Measurements from ENCODE around the gene WNK2.

The WNK2 gene

DNA sequence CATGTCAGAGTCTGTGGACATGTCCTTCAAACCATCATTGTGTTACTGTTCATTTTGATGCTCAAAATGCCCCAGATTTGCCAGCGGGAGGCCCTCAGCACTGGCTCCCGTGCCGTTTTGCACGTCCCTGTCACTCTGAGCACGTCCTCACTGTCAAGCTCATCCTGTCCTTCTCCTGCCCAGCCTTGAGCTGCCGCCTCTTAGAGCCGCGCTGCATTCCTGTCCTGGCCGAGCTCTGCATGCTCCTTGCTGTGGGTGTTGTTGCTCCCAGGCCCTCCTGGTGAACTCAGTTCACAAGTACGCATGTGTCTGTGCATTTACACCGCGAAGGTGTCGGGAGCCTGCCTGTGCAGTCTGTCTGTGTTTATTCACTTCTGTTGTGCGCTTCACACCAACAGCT is 62.2 kb downstream of the WNK2 start:
- Histone ChIP-seq H2BK120ac (ENCODE audit: low read depth, low read length) (peak overlapping the region; percentile 30), H3K9ac (ENCODE audit: low read depth, low read length, poor library complexity) (peak overlapping the region; percentile 7), H3K27me3 (ENCODE audit: control insufficient read depth in 3 of 3, insufficient read depth in 3 of 3, low read depth in 1 of 3, low read length in 3 of 3) (peaks cover 0 to 2% (median 0%) of the 10 kb centered on the region in 3 experiments), H3K4me1 (ENCODE audit: control insufficient read depth in 2 of 2, insufficient read depth in 1 of 2, low read depth in 1 of 2, low read length in 2 of 2) (peaks cover 11 to 15% of the 10 kb centered on the region in 2 donors), H2BK5ac (ENCODE audit: low read length) (no peak overlapping the region), H3K23ac (ENCODE audit: low read depth, low read length, poor library complexity) (peak overlapping the region; percentile 59), H2BK12ac (ENCODE audit: low read length) (no peak overlapping the region), H2AFZ (ENCODE audit: low read length) (no peak overlapping the region), H4K8ac (ENCODE audit: low read depth, low read length) (no peak overlapping the region), H3K4ac (ENCODE audit: low read length) (no peak overlapping the region), H3K79me1 (ENCODE audit: low read depth, low read length) (no peaks in the 10 kb centered on the region), H3K27ac (replicated peaks; ENCODE audit: low read length) (no peak overlapping the region), H2BK15ac (ENCODE audit: low read length) (no peak overlapping the region), H3K18ac (ENCODE audit: low read length) (no peak overlapping the region), H3K14ac (ENCODE audit: low read length) (no peak overlapping the region), H3K36me3 (replicated peaks in 1 of 2; ENCODE audit: control insufficient read depth in 2 of 2, insufficient read depth in 2 of 2, low read length in 2 of 2) (peaks cover 0 to 9% of the 10 kb centered on the region in 2 donors), H4K91ac (ENCODE audit: low read depth, low read length, poor library complexity) (no peak overlapping the region), H3K4me2 (ENCODE audit: insufficient read depth, low read length, poor library complexity, severe bottlenecking) (no peak overlapping the region), H2AK5ac (ENCODE audit: low read depth, low read length) (no peak overlapping the region), H3K4me3 (ENCODE audit: low read length in 2 of 2) (no peak overlapping the region), H3K9me3 (replicated peaks in 1 of 2; ENCODE audit: control insufficient read depth in 2 of 2, insufficient read depth in 1 of 2, low read depth in 1 of 2, low read length in 2 of 2) (no peaks in the 10 kb centered on the region)
- no CpG with 5 or more reads among the region's 14 CpGs for WGBS, 2 donors (ENCODE audit: extremely low coverage in 2 of 2, insufficient read length in 2 of 2, insufficient replicate concordance in 1 of 2)
- no peak for DNase-seq (ENCODE audit: low spot score)

DNA sequence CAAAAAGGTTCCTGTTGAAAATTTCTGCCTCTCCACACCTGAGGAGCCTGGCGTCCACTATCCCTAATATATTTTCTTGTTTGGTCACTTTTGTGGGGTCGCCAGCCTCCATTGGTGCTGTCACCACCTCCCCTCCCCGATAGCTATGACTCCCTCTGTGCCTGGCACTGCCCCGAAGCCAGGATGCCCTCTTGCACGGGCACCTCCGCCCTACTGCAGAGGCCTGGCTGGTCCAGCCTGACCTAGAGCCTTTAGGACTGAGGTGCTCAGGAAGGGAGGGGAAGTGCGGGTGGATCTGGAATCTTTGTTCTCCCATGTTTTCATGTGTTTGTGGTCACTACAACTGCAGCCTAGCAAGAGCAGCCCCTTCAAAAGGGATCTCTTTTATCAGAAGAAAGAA is 62.6 kb downstream of the WNK2 start:
- Histone ChIP-seq H2BK15ac (ENCODE audit: low read length) (no peak overlapping the region), H3K9ac (ENCODE audit: low read depth, low read length, poor library complexity) (no peak overlapping the region), H4K8ac (ENCODE audit: low read depth, low read length) (no peak overlapping the region), H3K27me3 (ENCODE audit: control insufficient read depth in 3 of 3, insufficient read depth in 3 of 3, low read depth in 1 of 3, low read length in 3 of 3) (peaks cover 0 to 2% (median 0%) of the 10 kb centered on the region in 3 experiments), H3K9me3 (replicated peaks in 1 of 2; ENCODE audit: control insufficient read depth in 2 of 2, insufficient read depth in 1 of 2, low read depth in 1 of 2, low read length in 2 of 2) (no peaks in the 10 kb centered on the region), H3K79me1 (ENCODE audit: low read depth, low read length) (no peaks in the 10 kb centered on the region), H3K27ac (replicated peaks; ENCODE audit: low read length) (no peak overlapping the region), H3K4me1 (ENCODE audit: control insufficient read depth in 2 of 2, insufficient read depth in 1 of 2, low read depth in 1 of 2, low read length in 2 of 2) (peaks cover 11 to 15% of the 10 kb centered on the region in 2 donors), H3K4me3 (ENCODE audit: low read length in 2 of 2) (no peak overlapping the region), H2AK5ac (ENCODE audit: low read depth, low read length) (no peak overlapping the region), H3K4me2 (ENCODE audit: insufficient read depth, low read length, poor library complexity, severe bottlenecking) (no peak overlapping the region), H3K18ac (ENCODE audit: low read length) (no peak overlapping the region), H3K4ac (ENCODE audit: low read length) (no peak overlapping the region), H2BK5ac (ENCODE audit: low read length) (no peak overlapping the region), H3K23ac (ENCODE audit: low read depth, low read length, poor library complexity) (no peak overlapping the region), H2BK12ac (ENCODE audit: low read length) (no peak overlapping the region), H2BK120ac (ENCODE audit: low read depth, low read length) (peak overlapping the region; percentile 30), H4K91ac (ENCODE audit: low read depth, low read length, poor library complexity) (no peak overlapping the region), H3K14ac (ENCODE audit: low read length) (no peak overlapping the region), H3K36me3 (replicated peaks in 1 of 2; ENCODE audit: control insufficient read depth in 2 of 2, insufficient read depth in 2 of 2, low read length in 2 of 2) (peaks cover 0 to 9% of the 10 kb centered on the region in 2 donors), H2AFZ (ENCODE audit: low read length) (no peak overlapping the region)
- no peak for DNase-seq (ENCODE audit: low spot score)
- WGBS, 2 donors (ENCODE audit: extremely low coverage in 2 of 2, insufficient read length in 2 of 2, insufficient replicate concordance in 1 of 2), result no CpG with 5 or more reads among the region's 7 CpGs

GRCh38 chr9:93247099-93247865 is 63.3 kb downstream of the WNK2 start:
- Histone ChIP-seq H3K14ac (ENCODE audit: low read length) (peak overlapping the region; percentile 98), H2BK12ac (ENCODE audit: low read length) (no peak overlapping the region), H2BK15ac (ENCODE audit: low read length) (no peak overlapping the region), H3K9ac (ENCODE audit: low read depth, low read length, poor library complexity) (no peak overlapping the region), H2BK5ac (ENCODE audit: low read length) (no peak overlapping the region), H3K18ac (ENCODE audit: low read length) (peak overlapping the region; percentile 37), H3K9me3 (replicated peaks in 1 of 2; ENCODE audit: control insufficient read depth in 2 of 2, insufficient read depth in 1 of 2, low read depth in 1 of 2, low read length in 2 of 2) (no peaks in the 10 kb centered on the region), H3K4ac (ENCODE audit: low read length) (no peak overlapping the region), H3K4me1 (ENCODE audit: control insufficient read depth in 2 of 2, insufficient read depth in 1 of 2, low read depth in 1 of 2, low read length in 2 of 2) (peaks cover 11 to 15% of the 10 kb centered on the region in 2 donors), H4K8ac (ENCODE audit: low read depth, low read length) (no peak overlapping the region), H2AFZ (ENCODE audit: low read length) (no peak overlapping the region), H2AK5ac (ENCODE audit: low read depth, low read length) (no peak overlapping the region), H3K4me3 (ENCODE audit: low read length in 2 of 2) (no peak overlapping the region), H3K27ac (replicated peaks; ENCODE audit: low read length) (no peak overlapping the region), H3K23ac (ENCODE audit: low read depth, low read length, poor library complexity) (peak overlapping the region; percentile 63), H3K27me3 (ENCODE audit: control insufficient read depth in 3 of 3, insufficient read depth in 3 of 3, low read depth in 1 of 3, low read length in 3 of 3) (peaks cover 0 to 2% (median 0%) of the 10 kb centered on the region in 3 experiments), H3K36me3 (replicated peaks in 1 of 2; ENCODE audit: control insufficient read depth in 2 of 2, insufficient read depth in 2 of 2, low read length in 2 of 2) (peaks cover 0 to 6% of the 10 kb centered on the region in 2 donors), H3K4me2 (ENCODE audit: insufficient read depth, low read length, poor library complexity, severe bottlenecking) (no peak overlapping the region), H2BK120ac (ENCODE audit: low read depth, low read length) (no peak overlapping the region), H4K91ac (ENCODE audit: low read depth, low read length, poor library complexity) (no peak overlapping the region), H3K79me1 (ENCODE audit: low read depth, low read length) (no peaks in the 10 kb centered on the region)
- DNase-seq (ENCODE audit: low spot score), result no peak
- WGBS, 2 donors (ENCODE audit: extremely low coverage in 2 of 2, insufficient read length in 2 of 2, insufficient replicate concordance in 1 of 2), result no CpG with 5 or more reads among the region's 36 CpGs

- Histone ChIP-seq H2AK5ac (ENCODE audit: low read depth, low read length) (no peak overlapping the region), H3K4me2 (ENCODE audit: insufficient read depth, low read length, poor library complexity, severe bottlenecking) (no peak overlapping the region), H2BK5ac (ENCODE audit: low read length) (no peak overlapping the region), H3K18ac (ENCODE audit: low read length) (no peak overlapping the region), H4K91ac (ENCODE audit: low read depth, low read length, poor library complexity) (no peak overlapping the region), H3K23ac (ENCODE audit: low read depth, low read length, poor library complexity) (peak overlapping the region; percentile 63), H4K8ac (ENCODE audit: low read depth, low read length) (no peak overlapping the region), H2BK15ac (ENCODE audit: low read length) (no peak overlapping the region), H3K14ac (ENCODE audit: low read length) (peak overlapping the region; percentile 98), H3K4me1 (ENCODE audit: control insufficient read depth in 2 of 2, insufficient read depth in 1 of 2, low read depth in 1 of 2, low read length in 2 of 2) (peaks cover 9 to 11% of the 10 kb centered on the region in 2 donors), H3K27me3 (ENCODE audit: control insufficient read depth in 3 of 3, insufficient read depth in 3 of 3, low read depth in 1 of 3, low read length in 3 of 3) (peaks cover 0 to 2% (median 0%) of the 10 kb centered on the region in 3 experiments), H3K79me1 (ENCODE audit: low read depth, low read length) (no peaks in the 10 kb centered on the region), H3K27ac (replicated peaks; ENCODE audit: low read length) (no peak overlapping the region), H2BK120ac (ENCODE audit: low read depth, low read length) (no peak overlapping the region), H2AFZ (ENCODE audit: low read length) (no peak overlapping the region), H2BK12ac (ENCODE audit: low read length) (no peak overlapping the region), H3K9ac (ENCODE audit: low read depth, low read length, poor library complexity) (no peak overlapping the region), H3K4me3 (ENCODE audit: low read length in 2 of 2) (no peak overlapping the region), H3K9me3 (replicated peaks in 1 of 2; ENCODE audit: control insufficient read depth in 2 of 2, insufficient read depth in 1 of 2, low read depth in 1 of 2, low read length in 2 of 2) (no peaks in the 10 kb centered on the region), H3K36me3 (replicated peaks in 1 of 2; ENCODE audit: control insufficient read depth in 2 of 2, insufficient read depth in 2 of 2, low read length in 2 of 2) (peaks cover 0 to 6% of the 10 kb centered on the region in 2 donors), H3K4ac (ENCODE audit: low read length) (no peak overlapping the region)
- WGBS, 2 donors (ENCODE audit: extremely low coverage in 2 of 2, insufficient read length in 2 of 2, insufficient replicate concordance in 1 of 2), result no CpG with 5 or more reads among the region's 9 CpGs
- DNase-seq (ENCODE audit: low spot score), result no peak
These were observed 64.0 kb downstream of the WNK2 start for GRCh38 chr9:93247892-93248291.

Measured in neuronal stem cell (in vitro differentiated cells).